ENCODE results near the gene CALML5.

DNA sequence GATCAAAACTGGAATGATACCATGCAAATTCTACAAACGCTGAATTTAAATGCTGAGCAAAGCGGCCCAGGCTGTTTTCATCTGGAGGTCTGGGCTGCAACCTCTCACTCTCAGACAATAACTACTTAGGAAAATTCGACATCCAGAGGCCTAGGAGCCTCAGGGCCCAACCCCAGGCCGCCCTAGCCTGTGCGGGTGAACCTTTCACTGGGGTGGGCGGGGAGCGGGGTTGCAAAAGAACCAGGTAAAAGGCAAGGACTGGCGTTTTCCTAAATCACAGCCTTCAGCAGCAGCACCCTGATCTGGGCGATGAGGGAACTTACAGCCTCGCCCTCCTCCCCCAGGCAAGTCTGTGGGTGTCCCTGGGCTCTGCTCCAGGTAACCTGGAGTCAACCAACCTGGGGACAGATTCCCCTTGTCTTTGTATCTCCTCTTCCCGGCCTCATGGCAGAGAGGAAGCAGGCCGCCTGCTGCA lies 33.4 kb downstream of the CALML5 start:
- TF ChIP-seq, protein P1, sequence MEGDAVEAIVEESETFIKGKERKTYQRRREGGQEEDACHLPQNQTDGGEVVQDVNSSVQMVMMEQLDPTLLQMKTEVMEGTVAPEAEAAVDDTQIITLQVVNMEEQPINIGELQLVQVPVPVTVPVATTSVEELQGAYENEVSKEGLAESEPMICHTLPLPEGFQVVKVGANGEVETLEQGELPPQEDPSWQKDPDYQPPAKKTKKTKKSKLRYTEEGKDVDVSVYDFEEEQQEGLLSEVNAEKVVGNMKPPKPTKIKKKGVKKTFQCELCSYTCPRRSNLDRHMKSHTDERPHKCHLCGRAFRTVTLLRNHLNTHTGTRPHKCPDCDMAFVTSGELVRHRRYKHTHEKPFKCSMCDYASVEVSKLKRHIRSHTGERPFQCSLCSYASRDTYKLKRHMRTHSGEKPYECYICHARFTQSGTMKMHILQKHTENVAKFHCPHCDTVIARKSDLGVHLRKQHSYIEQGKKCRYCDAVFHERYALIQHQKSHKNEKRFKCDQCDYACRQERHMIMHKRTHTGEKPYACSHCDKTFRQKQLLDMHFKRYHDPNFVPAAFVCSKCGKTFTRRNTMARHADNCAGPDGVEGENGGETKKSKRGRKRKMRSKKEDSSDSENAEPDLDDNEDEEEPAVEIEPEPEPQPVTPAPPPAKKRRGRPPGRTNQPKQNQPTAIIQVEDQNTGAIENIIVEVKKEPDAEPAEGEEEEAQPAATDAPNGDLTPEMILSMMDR (IDR thresholded peaks at IDR 0.05; ENCODE audit: poor library complexity, severe bottlenecking), result no peak
- no peak for TF ChIP-seq EZH2 (IDR thresholded peaks at IDR 0.05; ENCODE audit: borderline replicate concordance, insufficient read depth, low read length, poor library complexity, severe bottlenecking)
- TF ChIP-seq TAF1 (IDR thresholded peaks at IDR 0.05; ENCODE audit: low read depth), result no peak

Measured in neural cell (in vitro differentiated cells).